H1 (cell line): ENCODE results near the gene RAB3IL1. TPM values are rescaled to one million over a fixed set of nuclear protein-coding genes. Genes with fewer than 3 reads are reported as not detected.

Source experiments
- E2F6 ChIP-seq: IDR thresholded peaks from 2 replicates; pipeline ENCODE4 v1.6.1; 2012; ENCODE audit warnings: inconsistent platforms
- HDAC6 ChIP-seq: IDR thresholded peaks from one replicate; pipeline ENCODE4 v1.7.1; 2012; ENCODE audit warnings: low read depth, mild to moderate bottlenecking, inconsistent platforms, low read length, moderate library complexity
- polyA plus RNA-seq, 7 experiments: library from polyadenylated mRNA; depleted of rRNA in 3 of 7; stranded (reverse) in 5 of 7; unstranded in 2 of 7; fragments of >200 nt in 5 of 7; fragments of 200-250 nt in 2 of 7; gene quantifications; 1 replicate in 5 of 7; 2 replicates in 1 of 7; 4 replicates in 1 of 7; pipeline versions ENCODE4 v1.2.1 to v1.2.3, GENCODE V29; 2011 to 2013; ENCODE audit warnings: missing spikeins in 2 of 7, mixed read lengths in 2 of 7
- total RNA-seq: library from RNA; stranded (reverse); fragmentation: NEBNext Ultra II Directional; extraction: Animal tissue kit (Norgen Biotek cat#: 25700); gene quantifications from 2 replicates; pipeline ENCODE4 v1.2.1, GENCODE V29; 2021

Gene RAB3IL1
- total and polyA plus RNA-seq, 2 of the 8 experiments (the other 6 are each of a cell fraction or from before 2014, with no cell fraction given) = 6.8 to 7.9 TPM

GRCh38 chr11:61928606-61929005 lies 11.2 kb upstream of the RAB3IL1 start (continued):
- no peak for TF ChIP-seq HDAC6
- TF ChIP-seq E2F6 = no peak
